GM12878 (cell line): Measurements from ENCODE around the gene RAE1. TPM values are rescaled to one million over a fixed set of nuclear protein-coding genes. Genes with fewer than 3 reads are reported as not detected.

ENCODE experiments used
- ATAC-seq: fragments of 200-7000 bp; cut with Tn5 transposase; 3 replicates; pipeline ENCODE4 v1.9.1; 2020; ENCODE audit warnings: mild to moderate bottlenecking, moderate library complexity
- BruUV-seq: library from RNA; stranded (reverse); fragments of 400-500 nt; replicated peaks from 2 replicates; lab custom pipeline; 2021; lab: Mats Ljungman, UMichigan
- CTCF ChIA-PET: fragments of 300-600 bp; sonication (Branson Sonifier 250); formaldehyde crosslinking; extraction: SDS; loops from one replicate; lab custom pipeline; 2021; ENCODE audit warnings: inconsistent platforms; lab: Yijun Ruan, JAX
- POLR2A ChIA-PET: fragments of 350-600 bp; formaldehyde crosslinking; extraction: SDS; loops from one replicate; lab custom pipeline; 2021; ENCODE audit warnings: inconsistent platforms; lab: Charles Lee
- RAD21 ChIA-PET: fragments of 300-600 bp; sonication (Branson Sonifier 250); formaldehyde crosslinking; loops from one replicate; lab custom pipeline; 2023; ENCODE audit warnings: antibody characterized with exemption; ENCODE audit not compliant: unreplicated experiment; lab: Charles Lee
- SMC1A ChIA-PET: fragments of 300-600 bp; sonication (Branson Sonifier 250); formaldehyde crosslinking; loops from one replicate; lab custom pipeline; 2023; ENCODE audit not compliant: unreplicated experiment, uncharacterized antibody; lab: Charles Lee
- DNase-seq: peaks from one replicate; pipeline ENCODE4 v3.0.0-alpha.2; 2011; ENCODE audit warnings: low read depth, low spot score
- FAIRE-seq: peaks from 3 replicates; lab custom pipeline; 2011; peaks lifted over from hg19 to GRCh38; lab: Jason Lieb, UNC
- H2AFZ ChIP-seq: 2 replicates; pipeline ENCODE4 v1.6.0; 2011; ENCODE audit warnings: low read depth, low read length, control low read depth; ENCODE audit not compliant: control insufficient read depth
- H3K27ac ChIP-seq: 2 replicates; pipeline ENCODE4 v1.5.1; 2011; ENCODE audit warnings: control low read depth; ENCODE audit not compliant: control insufficient read depth, insufficient read depth
- H3K27me3 ChIP-seq, 2 experiments: replicated peaks in 1 of 2; 2 replicates each; pipeline versions ENCODE4 v1.6.0 to v1.6.1; 2011; ENCODE audit warnings: low read length in 1 of 2; ENCODE audit not compliant: control insufficient read depth in 2 of 2, insufficient read depth in 2 of 2
- H3K36me3 ChIP-seq, 2 experiments: 2 replicates each; pipeline ENCODE4 v1.5.1; 2011; ENCODE audit warnings: low read length in 1 of 2; ENCODE audit not compliant: control insufficient read depth in 2 of 2, insufficient read depth in 2 of 2
- H3K4me1 ChIP-seq: 2 replicates; pipeline ENCODE4 v1.6.1; 2011; ENCODE audit warnings: mild to moderate bottlenecking, low read length, moderate library complexity, mixed read lengths; ENCODE audit not compliant: control insufficient read depth, insufficient read depth
- H3K4me2 ChIP-seq: 2 replicates; pipeline ENCODE4 v1.6.0; 2011; ENCODE audit warnings: control low read depth; ENCODE audit not compliant: control insufficient read depth, insufficient read depth
- H3K4me3 ChIP-seq: fragments of 200-600 bp; sonication (generic); 2 replicates; pipeline ENCODE4 v1.5.1; 2016
- H3K79me2 ChIP-seq: 2 replicates; pipeline ENCODE4 v1.6.0; 2011; ENCODE audit warnings: low read length; ENCODE audit not compliant: control insufficient read depth, insufficient read depth
- H3K9ac ChIP-seq: 2 replicates; pipeline ENCODE4 v1.8.0; 2011; ENCODE audit warnings: low read length, control low read depth, mixed read lengths; ENCODE audit not compliant: control insufficient read depth, insufficient read depth
- H3K9me3 ChIP-seq: replicated peaks from 3 replicates; pipeline ENCODE4 v1.5.1; 2011; ENCODE audit warnings: mild to moderate bottlenecking, low read length; ENCODE audit not compliant: control insufficient read depth, insufficient read depth
- H4K20me1 ChIP-seq: 2 replicates; pipeline ENCODE4 v1.6.0; 2011; ENCODE audit not compliant: control insufficient read depth, insufficient read depth
- BCLAF1 ChIP-seq: fragments of 450-650 bp; IDR thresholded peaks from 2 replicates; pipeline ENCODE4 v1.6.1; 2017; ENCODE audit warnings: antibody characterized with exemption, mild to moderate bottlenecking, moderate library complexity
- CHD2 ChIP-seq: IDR thresholded peaks from 2 replicates; pipeline ENCODE4 v1.6.1; 2011; ENCODE audit warnings: low read depth, low read length, improper control_type of control experiment, borderline replicate concordance
- EZH2 ChIP-seq: IDR thresholded peaks from 2 replicates; pipeline ENCODE4 v1.6.1; 2012; ENCODE audit warnings: low read depth, mild to moderate bottlenecking, control low read depth, inconsistent platforms, low read length, borderline replicate concordance; ENCODE audit not compliant: control insufficient read depth
- KDM1A ChIP-seq: fragments of 200-600 bp; sonication (generic); IDR thresholded peaks from 2 replicates; pipeline ENCODE4 v1.6.1; 2016; ENCODE audit warnings: borderline replicate concordance
- NR2C1 ChIP-seq: fragments of 450-650 bp; IDR thresholded peaks from 2 replicates; pipeline ENCODE4 v1.6.1; 2017; ENCODE audit warnings: antibody characterized with exemption, mild to moderate bottlenecking, moderate library complexity
- POLR2AphosphoS2 ChIP-seq: IDR thresholded peaks from 2 replicates; pipeline ENCODE4 v1.6.1; 2011; ENCODE audit warnings: low read depth, mild to moderate bottlenecking, low read length, improper control_type of control experiment, moderate library complexity
- RAD21 ChIP-seq: IDR thresholded peaks from 2 replicates; pipeline ENCODE4 v1.6.1; 2011; ENCODE audit warnings: mild to moderate bottlenecking, low read depth, low read length, moderate library complexity; ENCODE audit not compliant: insufficient read depth
- RELA ChIP-seq: fragments of 450-650 bp; IDR thresholded peaks from 2 replicates; pipeline ENCODE4 v1.8.0; 2014; ENCODE audit warnings: borderline replicate concordance; ENCODE audit not compliant: partially characterized antibody
- SIX5 ChIP-seq: IDR thresholded peaks from 2 replicates; pipeline ENCODE4 v1.6.1; 2011; ENCODE audit warnings: mild to moderate bottlenecking, low read depth, low read length, moderate library complexity; ENCODE audit not compliant: severe bottlenecking
- SMARCA5 ChIP-seq: fragments of 450-650 bp; IDR thresholded peaks from 2 replicates; pipeline ENCODE4 v1.6.1; 2017; ENCODE audit warnings: mild to moderate bottlenecking
- SMC3 ChIP-seq: IDR thresholded peaks from 2 replicates; pipeline ENCODE4 v1.6.1; 2011; ENCODE audit warnings: low read length, improper control_type of control experiment, borderline replicate concordance
- TBL1XR1 ChIP-seq: IDR thresholded peaks from 2 replicates; pipeline ENCODE4 v1.6.1; 2012; ENCODE audit warnings: low read depth, low read length, improper control_type of control experiment
- ZNF217 ChIP-seq: fragments of 450-650 bp; IDR thresholded peaks from 2 replicates; pipeline ENCODE4 v1.6.1; 2017; ENCODE audit warnings: antibody characterized with exemption, mild to moderate bottlenecking
- ZNF384 ChIP-seq: IDR thresholded peaks from 2 replicates; pipeline ENCODE4 v1.6.1; 2012; ENCODE audit warnings: low read depth, mild to moderate bottlenecking, low read length, improper control_type of control experiment, borderline replicate concordance
- ZZZ3 ChIP-seq: IDR thresholded peaks from 2 replicates; pipeline ENCODE4 v1.6.1; 2011; ENCODE audit warnings: low read depth; ENCODE audit not compliant: control insufficient read depth, insufficient read length
- WGBS: methylation state at CpG from one replicate; pipeline ENCODE4 v1.1.6; 2016; ENCODE audit warnings: low lambda C conversion rate; ENCODE audit not compliant: insufficient replicate concordance, insufficient coverage; ENCODE audit errors: missing lambda C conversion rate; 5-methylcytosine and 5-hydroxymethylcytosine counted together
- in situ Hi-C: fragments of 300-500 bp; cut with MboI; formaldehyde crosslinking; loops from 9 replicates; pipeline ENCODE4 v1.14.3; 2018; ENCODE audit warnings: mixed read lengths
- intact Hi-C: fragments of 100-400 bp; cut with micrococcal nuclease; formaldehyde crosslinking; loops from one replicate; pipeline ENCODE4 v1.14.2; 2022; ENCODE audit not compliant: unreplicated experiment
- polyA plus RNA-seq, 11 experiments: library from polyadenylated mRNA; depleted of rRNA in 4 of 11; unstranded in 6 of 11; stranded (reverse) in 5 of 11; fragments of >200 nt; fragmentation: Nextera tagmentation in 4 of 11; fragmentation: Illumina TruSeq in 1 of 11; extraction: Ambion mirVana in 4 of 11; extraction: Trizol in 1 of 11; gene quantifications; 1 replicate in 1 of 11; 2 replicates in 10 of 11; pipeline versions ENCODE4 v1.2.1 to v1.2.3, GENCODE V29; 2011 to 2016; ENCODE audit warnings: inconsistent platforms in 2 of 11, missing spikeins in 2 of 11, low read depth in 1 of 11
- total RNA-seq, 4 experiments: library from RNA; depleted of rRNA in 3 of 4; stranded (reverse); fragments of >200 nt in 3 of 4; fragmentation: Illumina TruSeq in 1 of 4; extraction: Trizol in 1 of 4; gene quantifications; 2 replicates each; pipeline versions ENCODE4 v1.2.1 to v1.2.3, GENCODE V29; 2013 to 2021
- TF ChIP-seq, protein P1 (sequence below): IDR thresholded peaks from 2 replicates; pipeline ENCODE4 v1.6.1; 2011; ENCODE audit warnings: borderline replicate concordance, low read depth, mild to moderate bottlenecking, moderate library complexity, mixed read lengths, low read length; ENCODE audit not compliant: insufficient read depth; ENCODE audit errors: extremely low read length

RAE1 gene
- total and polyA plus RNA-seq, 10 of the 15 experiments (the other 5 are each of a cell fraction or from before 2014, with no cell fraction given) = 28.7 to 107 (median 49.3) TPM

DNA sequence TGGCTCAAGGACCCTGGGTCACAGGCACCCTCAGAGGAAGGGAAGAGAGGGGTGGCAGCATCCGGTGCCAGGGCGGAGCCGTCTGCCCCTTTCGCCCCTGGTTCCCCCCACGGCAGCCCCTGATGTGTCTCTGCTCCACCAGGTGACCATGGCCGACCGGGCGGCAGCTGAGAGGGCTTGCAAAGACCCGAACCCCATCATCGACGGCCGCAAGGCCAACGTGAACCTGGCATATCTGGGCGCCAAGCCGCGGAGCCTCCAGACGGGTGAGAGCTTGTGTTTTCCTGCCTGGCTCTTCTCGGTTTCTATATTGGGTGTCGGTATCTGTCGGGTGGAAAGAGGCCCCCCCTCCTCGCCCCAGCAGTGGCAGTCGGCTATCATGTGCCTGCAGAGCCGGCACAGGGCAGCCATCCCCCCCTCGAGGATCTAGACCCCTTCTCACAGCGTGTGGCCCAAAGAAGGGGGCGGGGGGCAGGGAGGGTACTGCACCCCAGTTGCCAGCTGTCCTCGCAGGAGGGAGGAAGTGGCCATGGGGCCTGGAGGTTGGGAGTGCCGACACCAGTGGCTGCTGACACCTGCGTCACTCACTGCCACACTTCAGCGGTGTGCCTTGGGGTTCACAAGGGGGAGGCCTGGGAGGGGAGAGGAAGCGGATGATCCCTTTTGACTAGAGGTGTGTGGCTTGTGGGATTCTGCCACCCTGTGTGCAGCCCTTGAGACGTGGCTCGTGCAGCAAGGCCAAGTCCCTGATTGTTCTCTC is 41.6 kb downstream of the RAE1 start:
- ATAC-seq (peak; percentile 30), DNase-seq (no peak), FAIRE-seq (peak; percentile 18)
- in situ Hi-C loops (loop anchor here (10.0 to 25.0 kb wide), 4 partner anchors 292 to 1612 kb away; partner anchors contain the start of genes CTSZ and STX16), intact Hi-C loops (loop anchor here (10.0 kb wide), 1 partner anchor 292 kb away; no protein-coding TSS in a partner anchor)
- Histone ChIP-seq H3K27ac (peak overlapping the region; percentile 92), H2AFZ (no peak overlapping the region), H3K4me2 (peak overlapping the region; percentile 99), H3K4me1 (peaks cover 52% of the 10 kb centered on the region), H3K9me3 (no peaks in the 10 kb centered on the region), H3K27me3 (no peaks in the 10 kb centered on the region), H3K36me3 (peaks cover 12 to 22% of the 10 kb centered on the region in 2 experiments), H3K4me3 (peak overlapping the region; percentile 94), H3K9ac (peak overlapping the region; percentile 96), H4K20me1 (peaks cover 11% of the 10 kb centered on the region), H3K79me2 (peaks cover 61% of the 10 kb centered on the region)
- WGBS = 2% methylated on average over 31 of the region's 33 CpGs
- CTCF ChIA-PET = interaction anchor here (1.1 to 1.9 kb wide), 10 partner anchors 9 to 106 kb away, joined by 3 to 8 read pairs (median 4); no protein-coding TSS in a partner anchor
- POLR2A ChIA-PET = interaction anchor here (0.7 to 1.7 kb wide), 8 partner anchors 9 to 227 kb away, joined by 3 to 14 read pairs (median 4); partner anchors contain the start of gene ZBP1
- SMC1A ChIA-PET = interaction anchor here (0.9 to 2.3 kb wide), 11 partner anchors 9 to 103 kb away, joined by 3 to 16 read pairs (median 5); no protein-coding TSS in a partner anchor
- RAD21 ChIA-PET = interaction anchor here (0.8 to 3.8 kb wide), 10 partner anchors 10 to 227 kb away, joined by 3 to 25 read pairs (median 5); partner anchors contain the start of gene ZBP1
- TSS peak; percentile 56 for BruUV-seq
- TF ChIP-seq SIX5 = no peak
- TF ChIP-seq CHD2 = peak; percentile 64; the same call in 1 of the 2 replicates
- no peak for TF ChIP-seq EZH2
- TF ChIP-seq RAD21 = no peak
- no peak for TF ChIP-seq RELA
- no peak for TF ChIP-seq SMARCA5
- no peak for TF ChIP-seq BCLAF1
- no peak for TF ChIP-seq SMC3
- TF ChIP-seq ZNF384 = no peak
- no peak for TF ChIP-seq TBL1XR1
- no peak for TF ChIP-seq ZNF217
- no peak for TF ChIP-seq NR2C1
- TF ChIP-seq, protein P1, sequence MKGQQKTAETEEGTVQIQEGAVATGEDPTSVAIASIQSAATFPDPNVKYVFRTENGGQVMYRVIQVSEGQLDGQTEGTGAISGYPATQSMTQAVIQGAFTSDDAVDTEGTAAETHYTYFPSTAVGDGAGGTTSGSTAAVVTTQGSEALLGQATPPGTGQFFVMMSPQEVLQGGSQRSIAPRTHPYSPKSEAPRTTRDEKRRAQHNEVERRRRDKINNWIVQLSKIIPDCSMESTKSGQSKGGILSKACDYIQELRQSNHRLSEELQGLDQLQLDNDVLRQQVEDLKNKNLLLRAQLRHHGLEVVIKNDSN = no peak
- TF ChIP-seq ZZZ3 = no peak
- TF ChIP-seq KDM1A = no peak
- TF ChIP-seq POLR2AphosphoS2 = no peak; the same call in none of the 2 replicates
